NCI-H345 (cell line): ENCODE measurements around the gene BRICD5.
A peak's percentile ranks its signal among the peaks of the same experiment; 100 is the strongest.

Experiments used
- DNase-seq: peaks from one replicate; lab custom pipeline; 2025; lab: John Stamatoyannopoulos, UW

BRICD5 gene

DNA sequence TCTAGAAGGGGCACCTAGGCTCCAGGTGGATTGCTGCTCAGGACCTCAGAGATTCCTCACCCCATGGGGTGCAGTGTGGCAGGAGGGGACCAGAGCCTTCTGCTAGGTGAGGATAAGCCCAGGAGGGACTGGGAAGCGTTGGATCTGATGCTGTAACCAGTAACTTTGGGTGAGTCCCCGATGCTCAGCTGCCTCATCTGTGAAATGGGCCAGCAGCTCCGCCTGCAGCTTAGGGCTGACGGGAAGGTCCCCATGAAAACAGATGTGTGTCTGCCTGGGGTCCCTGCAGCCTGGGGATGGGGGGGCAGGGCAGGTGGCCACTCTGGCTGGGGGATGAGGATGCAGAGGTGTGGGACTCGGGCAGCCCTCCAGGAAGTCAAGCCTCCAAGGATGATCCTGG lies 11.6 kb downstream of the BRICD5 start:
- DNase-seq = no peak

- DNase-seq = no peak
Observed at GRCh38 chr16:2198283-2198682, 12.4 kb downstream of the BRICD5 start.

DNA sequence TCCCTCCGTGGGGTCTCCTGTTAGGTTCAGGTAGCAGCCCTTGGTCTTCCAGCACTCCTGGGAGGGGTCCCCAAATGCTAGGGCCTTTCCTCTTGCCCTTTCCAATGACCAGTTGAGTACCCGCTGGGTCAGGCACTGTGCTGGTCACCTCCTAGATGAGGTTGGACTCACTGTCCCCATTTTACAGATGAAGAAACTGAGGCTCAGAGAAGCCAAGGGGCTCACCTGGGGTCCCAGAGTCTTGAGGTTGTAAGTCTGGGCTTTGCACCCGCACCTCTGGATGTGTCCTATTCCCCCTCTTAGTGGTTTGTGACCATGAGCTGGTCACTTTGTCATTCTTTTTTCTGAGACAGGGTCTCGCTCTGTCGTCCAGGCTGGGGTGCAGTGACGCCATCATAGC lies 12.9 kb downstream of the BRICD5 start:
- no peak for DNase-seq

GRCh38 chr16:2196981-2197511 lies 13.6 kb downstream of the BRICD5 start:
- no peak for DNase-seq

GRCh38 chr16:2196162-2196980 lies 14.3 kb downstream of the BRICD5 start, which contains the start of gene CASKIN1:
Gene CASKIN1, minus strand, starts transcription at chr16:2196605. Its CDS starts 173 bp downstream, at chr16:2196432.
- peak; percentile 38 for DNase-seq

DNA sequence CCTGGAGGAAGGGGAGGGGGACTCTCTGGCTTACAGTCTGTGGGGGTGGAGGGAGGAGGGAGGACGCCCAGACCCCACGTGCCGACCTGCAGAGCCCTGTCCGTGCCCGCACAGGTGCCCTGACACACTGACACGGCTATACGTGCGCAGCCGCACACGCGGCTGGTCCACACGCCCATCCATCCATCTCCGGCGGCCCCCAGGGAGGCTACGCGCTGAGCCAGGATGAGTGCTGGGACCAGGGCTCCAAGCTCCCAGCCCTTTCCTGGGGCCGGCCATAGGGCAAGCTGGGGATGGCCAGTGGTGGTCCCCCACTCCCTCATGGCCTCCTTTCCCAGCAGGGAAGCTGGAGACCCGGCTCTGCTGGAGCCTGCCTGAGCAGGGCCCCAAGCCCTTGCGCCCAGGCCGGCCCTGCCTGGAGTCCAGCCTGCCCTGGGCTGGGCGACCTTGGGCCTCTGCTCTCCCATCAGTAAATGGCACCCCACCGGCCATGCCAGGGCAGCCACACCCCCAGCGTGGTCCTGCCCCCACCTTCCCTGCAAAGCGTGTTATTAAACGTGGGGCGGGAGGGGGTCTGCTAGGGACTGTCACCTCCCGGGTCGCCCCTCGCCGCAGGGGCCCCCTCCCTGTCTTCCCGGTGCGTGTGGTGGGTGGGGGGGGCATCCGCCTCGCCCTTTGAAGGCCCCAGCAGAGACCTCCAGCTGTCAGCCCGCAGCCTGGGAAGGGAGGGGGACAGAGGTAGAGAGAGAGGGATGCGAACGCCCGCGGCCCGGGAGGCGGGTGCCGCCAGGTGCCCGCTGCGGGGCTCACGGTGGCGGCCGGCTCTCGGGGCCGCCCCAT lies 15.1 kb downstream of the BRICD5 start:
- no peak for DNase-seq

GRCh38 chr16:2194852-2195321 lies 15.8 kb downstream of the BRICD5 start:
- peak; percentile 67 for DNase-seq

DNA sequence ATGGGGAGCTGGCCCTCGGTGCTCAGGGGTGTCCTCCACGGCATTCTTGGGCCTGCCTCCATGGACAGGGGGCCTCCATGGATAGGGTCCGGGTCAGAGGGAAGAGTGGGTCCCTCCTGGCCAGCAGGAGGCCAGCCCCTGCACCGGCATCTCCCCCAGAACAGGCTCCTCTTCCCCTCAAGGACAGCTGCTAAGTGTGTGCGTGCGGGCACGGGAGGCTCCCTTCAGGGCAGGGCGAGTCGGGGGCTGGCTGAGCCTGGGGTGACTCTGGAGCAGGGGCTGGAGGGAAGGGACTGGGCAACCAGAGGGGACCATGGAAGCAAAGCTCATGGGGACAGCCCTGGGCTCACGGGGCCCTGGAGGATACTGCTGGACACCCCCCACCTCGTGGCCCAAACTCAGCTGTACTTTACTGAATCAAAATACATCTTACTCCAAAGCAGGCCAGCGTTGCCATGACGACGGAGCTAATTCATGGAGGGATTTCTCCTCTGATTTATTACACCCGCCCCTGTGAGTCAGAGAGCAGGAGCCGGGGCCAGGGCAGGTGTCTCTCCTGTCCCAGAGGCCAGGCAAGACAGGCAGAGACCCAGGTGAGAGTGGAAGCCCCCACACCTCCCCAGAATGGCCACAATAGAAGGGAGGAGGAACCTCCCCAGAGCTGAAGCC lies 16.4 kb downstream of the BRICD5 start:
- DNase-seq = no peak

DNA sequence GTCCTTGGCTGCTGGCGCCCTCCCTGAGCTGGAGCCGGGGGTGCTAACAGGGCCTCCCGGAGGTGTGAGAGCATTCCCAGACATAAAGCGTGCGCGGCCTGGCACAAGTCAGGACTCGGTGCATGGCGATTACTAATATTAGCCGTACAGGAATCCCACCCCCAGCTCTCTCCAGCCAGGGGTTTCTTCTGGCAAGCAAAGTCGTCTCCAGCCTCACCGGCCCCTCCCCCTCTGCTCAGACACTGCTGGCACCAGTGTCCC lies 19.3 kb downstream of the BRICD5 start:
- no peak for DNase-seq

DNA sequence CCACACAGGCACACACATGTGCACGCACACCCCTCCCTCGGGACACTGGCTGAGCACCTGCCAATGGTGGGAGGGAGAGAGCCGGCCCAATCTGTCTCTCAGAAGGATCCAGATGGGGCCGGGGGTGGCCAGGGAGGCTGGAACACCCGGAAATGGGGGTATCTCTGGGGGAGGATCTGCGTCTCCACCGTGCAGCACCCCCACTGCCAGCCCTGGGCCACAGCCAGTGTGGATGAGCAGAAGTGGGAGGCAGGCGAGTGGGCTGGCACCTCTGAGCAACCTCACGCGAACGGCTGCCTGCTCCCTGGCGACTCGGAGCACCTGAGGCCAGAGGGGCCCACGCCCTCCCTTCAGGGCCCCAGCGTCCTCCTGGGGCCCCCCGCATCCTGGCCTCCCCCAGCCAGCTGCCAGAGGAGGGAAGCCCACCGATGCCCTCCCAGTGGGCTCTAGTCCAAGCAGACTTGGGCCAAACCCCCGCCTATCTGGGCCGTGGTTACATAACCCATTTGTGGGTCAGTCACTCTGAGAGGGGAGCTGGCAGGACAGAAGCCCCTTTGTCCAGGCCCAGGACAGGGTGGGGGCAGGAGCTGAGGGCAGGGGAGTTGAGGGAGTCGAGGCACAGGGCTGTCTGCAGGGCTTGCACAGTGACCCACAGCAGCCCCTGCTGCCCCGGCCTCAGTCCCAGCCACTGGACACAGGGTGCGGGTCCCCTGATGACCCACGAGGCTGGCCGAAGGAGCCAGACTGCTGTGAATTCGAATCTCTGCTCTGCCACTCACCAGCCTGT lies 19.8 kb downstream of the BRICD5 start:
- no peak for DNase-seq

DNA sequence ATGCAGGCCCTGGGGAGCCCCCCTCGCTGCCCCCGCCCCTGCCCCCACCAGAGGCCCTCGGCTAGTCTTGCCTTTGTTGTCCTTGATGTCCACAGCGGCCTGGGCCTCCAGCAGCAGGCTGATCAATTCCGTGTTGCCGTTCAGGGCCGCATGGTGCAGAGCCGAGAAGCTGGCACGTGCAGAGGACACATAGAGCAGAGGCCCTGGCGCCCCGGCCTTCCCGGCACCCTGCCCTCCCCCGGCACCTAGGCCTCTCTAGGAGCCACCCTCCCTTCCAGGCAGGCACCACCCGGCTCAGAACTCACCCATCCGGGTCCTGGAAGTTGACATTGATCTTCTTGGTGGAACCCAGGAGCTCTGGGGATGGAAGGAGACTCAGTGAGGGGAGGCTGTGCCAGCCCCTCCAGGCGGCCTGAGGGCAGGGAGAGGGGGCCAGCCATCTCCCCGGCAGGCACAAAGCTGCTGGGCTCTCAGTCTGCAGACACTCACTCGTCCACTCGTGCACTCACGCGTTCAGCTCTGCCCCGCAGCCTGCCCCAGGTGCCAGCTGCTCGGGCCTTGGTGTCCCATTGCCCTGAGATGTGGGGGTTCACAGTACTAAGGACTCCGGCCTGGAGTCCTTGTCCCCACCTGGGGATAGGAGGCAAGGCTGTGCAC lies 20.5 kb downstream of the BRICD5 start:
- DNase-seq = no peak

GRCh38 chr16:2189252-2189893 lies 21.3 kb downstream of the BRICD5 start:
- DNase-seq = no peak

GRCh38 chr16:2188395-2188794 lies 22.3 kb downstream of the BRICD5 start:
- no peak for DNase-seq

- DNase-seq = no peak
Observed at GRCh38 chr16:2187212-2187611, 23.5 kb downstream of the BRICD5 start.

DNA sequence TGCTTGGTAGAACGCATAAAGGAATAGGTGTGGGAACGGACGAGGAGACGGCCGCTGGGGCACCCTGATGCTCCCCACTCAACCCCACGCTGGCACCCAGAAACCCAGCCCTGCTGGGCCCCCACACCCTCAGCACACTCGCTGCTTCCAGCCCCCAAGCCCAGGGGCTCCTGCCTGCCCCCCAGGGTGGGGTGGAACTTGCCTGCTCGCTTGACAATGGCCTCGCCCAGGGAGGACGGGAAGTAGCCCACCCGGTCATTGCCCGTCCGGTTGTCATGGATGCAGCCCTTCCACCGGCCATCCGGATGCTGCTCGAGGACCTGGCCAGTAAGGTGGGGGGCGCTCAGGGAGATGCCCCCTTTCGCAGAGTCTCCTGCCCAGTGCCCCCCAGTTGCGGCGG lies 24.2 kb downstream of the BRICD5 start:
- no peak for DNase-seq

DNA sequence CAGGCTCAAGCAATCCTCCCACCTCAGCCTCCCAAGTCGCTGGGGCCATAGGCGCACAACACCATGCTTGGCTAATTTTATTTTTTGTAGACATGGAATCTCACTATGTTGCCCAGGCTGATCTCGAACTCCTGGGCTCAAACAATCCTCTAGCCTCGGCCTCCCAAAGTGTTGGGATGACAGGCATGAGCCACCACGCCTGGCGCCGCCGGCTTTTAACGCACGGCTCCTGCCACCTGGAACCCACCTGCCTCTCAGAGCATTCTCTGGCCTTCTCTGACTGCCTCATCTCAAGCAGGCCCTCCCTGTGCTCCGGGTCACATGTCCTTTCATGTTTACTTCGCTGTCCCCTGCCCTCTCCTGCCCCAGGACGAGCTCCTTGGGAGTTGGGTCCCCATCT lies 24.6 kb downstream of the BRICD5 start:
- no peak for DNase-seq

- no peak for DNase-seq
Observed at GRCh38 chr16:2184962-2185361, 25.7 kb downstream of the BRICD5 start.

- DNase-seq = no peak
Observed at GRCh38 chr16:2184346-2184745, 26.3 kb downstream of the BRICD5 start.

- DNase-seq = no peak
Observed at GRCh38 chr16:2183671-2184070, 27.0 kb downstream of the BRICD5 start.

- DNase-seq = no peak
Observed at GRCh38 chr16:2181952-2182351, 28.7 kb downstream of the BRICD5 start.
